Stimulated activated CD8-positive, alpha-beta memory T cell treated with anti-CD3 and anti-CD28 coated beads, Interleukin-2, amount 100 ng/mL, for 48 hours (primary cell): ENCODE measurements around the gene PDCD10.

ENCODE experiments used
- DNase-seq, 2 donors: peaks; one replicate each; pipeline ENCODE4 v3.0.0-alpha.2; 2020; ENCODE audit warnings: low read depth in 2 of 2

The PDCD10 gene

DNA sequence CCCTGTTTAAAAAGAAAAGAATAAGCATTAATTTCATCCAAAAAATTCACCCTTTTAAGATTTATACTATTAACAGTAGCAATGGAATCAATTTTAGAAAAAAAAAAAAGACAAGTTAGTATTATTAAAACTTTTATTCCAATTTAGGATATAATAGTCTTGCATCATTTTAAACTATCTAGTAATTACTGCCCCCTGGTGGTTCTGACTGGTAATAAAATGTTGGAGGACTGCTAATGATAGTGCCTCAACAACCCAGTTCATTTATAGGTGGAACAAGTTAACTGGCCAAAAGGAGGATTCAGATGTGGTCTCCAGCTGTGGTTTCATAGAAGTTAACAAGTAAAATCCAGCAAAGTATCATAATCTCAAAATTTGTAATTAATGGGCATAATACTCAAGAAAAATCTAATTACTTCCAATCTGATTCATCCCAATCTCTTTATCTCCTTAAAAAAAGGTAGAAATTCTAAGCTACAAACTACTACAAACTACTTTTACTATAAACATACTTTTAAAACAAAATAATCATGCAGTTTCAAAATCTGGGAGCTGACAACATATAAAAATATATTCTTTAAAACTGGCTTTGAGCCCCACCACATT is 50.2 kb downstream of the PDCD10 start:
- DNase-seq, result no peak

DNA sequence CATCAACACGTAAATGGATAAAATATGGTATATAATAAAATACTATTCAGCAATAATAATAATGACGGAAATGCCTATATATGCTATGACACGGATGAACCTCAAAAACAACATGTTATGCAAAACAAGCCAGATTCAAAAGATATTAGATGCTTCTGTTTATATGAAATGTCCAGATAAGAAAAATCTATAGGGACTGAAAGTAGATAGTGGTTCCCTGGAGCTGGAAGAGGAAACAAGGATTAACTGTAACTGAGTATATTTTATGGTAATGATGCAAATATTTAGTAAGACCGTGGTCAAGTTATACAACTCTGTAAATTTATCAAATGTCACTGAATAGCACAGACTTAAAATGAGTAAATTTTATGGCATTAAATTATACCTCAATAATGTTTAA is 55.2 kb downstream of the PDCD10 start:
- DNase-seq, result no peak

DNA sequence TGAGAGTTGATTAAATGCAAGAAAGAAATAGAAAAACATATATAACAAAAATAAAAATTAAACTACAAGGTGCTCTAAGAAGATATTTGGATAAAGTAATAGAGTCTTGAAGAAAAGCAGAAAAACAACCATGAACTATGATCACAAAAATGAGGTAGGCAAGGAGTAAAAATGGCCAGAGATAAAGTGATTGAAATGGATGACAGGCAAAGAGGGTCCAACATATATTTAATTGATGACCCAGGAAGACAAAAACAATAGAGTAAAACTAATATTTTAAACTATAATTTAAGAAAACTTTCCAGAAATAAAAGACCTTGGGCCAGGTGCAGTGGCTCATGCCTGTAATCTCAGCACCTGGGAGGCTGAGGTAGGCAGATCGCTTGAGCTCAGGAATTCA is 58.8 kb downstream of the PDCD10 start:
- DNase-seq, result no peak

DNA sequence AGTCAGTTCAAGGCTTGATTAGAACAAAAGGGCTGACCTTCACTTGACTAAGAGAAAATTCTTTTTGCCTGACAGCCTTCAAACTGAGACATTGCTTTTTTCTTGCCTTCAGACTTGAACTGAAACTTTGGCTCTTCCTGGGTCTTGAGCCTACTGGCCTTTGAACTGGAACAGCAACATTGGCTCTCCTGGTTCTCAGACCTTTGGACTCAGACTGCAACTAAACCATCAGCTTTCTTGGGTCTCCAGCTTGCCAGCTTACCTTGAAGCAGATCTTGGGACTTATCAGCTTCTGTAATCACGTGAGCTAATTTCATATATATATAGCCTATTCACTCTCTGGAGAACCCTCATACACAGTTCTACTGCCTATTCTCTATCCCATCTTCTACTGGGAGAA is 61.5 kb downstream of the PDCD10 start:
- no peak for DNase-seq

DNA sequence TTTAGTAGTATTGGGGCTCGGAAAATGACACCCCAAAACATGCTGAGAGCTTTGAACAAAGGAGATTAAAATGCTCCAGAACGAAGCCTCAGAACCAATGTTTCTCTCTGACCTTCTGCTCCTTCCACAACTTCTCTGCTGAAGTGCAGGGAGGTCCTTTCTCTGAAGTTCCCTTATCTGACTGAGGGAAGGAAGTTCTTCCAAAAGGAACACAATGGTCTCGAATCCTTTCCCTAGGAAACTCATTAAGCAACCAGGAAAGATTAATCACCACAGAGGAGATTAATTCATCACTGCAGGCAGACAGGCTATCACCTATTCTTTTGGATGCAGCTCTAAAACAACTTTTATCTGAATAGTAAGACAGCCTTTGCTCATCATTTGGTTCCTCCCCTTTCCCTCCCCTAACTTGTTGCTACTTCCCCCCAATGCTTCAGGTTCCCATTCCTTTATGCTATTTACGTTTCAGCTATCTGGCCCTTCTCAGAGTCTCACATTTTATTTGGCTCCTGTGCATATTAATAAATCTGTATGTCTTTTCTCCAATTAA is 62.7 kb downstream of the PDCD10 start:
- no peak for DNase-seq

DNA sequence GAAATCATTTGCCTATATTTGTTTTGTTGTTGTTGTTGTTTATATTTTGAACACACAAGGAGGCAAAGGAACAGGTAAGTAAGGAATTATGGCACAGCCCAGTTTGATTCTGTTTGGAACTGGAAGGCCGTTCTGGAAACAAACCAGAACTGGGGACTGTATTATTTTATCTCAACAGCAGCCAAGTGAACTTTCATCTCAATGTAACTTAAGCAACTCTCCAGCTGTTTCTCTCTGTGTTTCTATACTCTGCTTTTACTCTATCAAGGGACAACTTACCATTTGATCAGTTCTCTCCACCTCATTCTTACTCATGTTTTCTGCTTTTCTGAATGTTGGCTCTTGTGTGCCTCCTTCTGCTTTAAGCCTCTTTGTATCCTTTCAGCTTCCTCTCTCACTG is 65.0 kb downstream of the PDCD10 start:
- no peak for DNase-seq

DNA sequence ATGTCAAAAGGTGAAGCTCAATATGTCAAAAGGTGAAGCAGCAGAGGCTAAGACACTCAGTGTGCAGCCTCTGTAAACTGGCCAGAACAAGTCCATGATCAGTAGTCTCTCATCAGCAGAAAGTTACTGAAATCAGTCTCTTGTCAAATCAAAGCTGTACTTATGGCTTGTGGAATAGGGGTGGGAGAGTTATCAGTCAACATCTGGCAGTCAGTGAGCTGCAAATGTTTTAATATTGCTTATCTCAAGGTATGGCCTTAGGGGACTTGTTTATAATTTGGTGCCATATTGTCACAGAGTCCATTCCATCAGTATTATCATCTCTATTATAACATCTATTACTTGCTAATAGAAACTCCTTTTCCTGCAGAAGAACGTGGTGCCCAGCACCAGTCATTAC is 66.0 kb downstream of the PDCD10 start:
- DNase-seq, result no peak

DNA sequence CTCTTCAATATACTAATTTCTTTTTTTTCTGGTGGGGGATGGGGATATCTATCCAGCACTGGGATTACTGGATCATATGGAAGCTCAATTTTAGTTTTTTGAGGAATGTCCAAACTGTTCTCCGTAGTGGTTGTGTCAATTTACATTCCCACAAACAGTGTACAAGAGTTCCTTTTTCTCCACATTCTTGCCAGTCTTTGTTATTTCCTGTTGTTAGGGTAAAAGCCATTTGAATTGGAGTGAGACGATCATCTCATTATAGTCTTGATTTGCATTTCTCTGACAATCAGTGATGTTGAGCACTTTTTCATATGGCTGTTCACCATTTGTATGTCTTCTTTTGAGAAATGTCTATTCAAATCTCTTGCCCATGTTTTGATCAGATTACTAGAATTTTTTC is 68.1 kb downstream of the PDCD10 start:
- DNase-seq, result no peak

DNA sequence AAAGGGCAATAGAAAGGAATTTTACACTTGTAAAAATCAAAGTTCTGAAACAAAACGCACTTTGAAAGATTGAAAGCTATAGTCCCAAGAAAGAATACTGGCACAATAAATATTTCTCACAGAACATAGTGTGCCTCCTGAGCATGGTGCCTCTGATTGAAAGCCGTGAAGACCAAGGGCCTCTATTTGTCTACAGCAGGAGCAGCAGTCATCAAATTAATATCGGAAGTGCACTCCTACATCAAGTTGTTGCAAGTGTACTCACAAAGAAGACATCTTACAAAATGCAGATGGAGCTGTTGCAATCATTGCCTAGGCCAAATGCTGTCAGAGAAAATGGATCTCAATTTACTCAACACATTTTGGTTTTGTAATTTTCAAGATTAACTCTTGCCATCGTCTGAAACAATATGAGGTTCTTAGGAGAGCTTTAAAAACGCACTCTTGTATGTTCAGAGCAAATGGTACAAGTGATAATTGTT is 71.7 kb downstream of the PDCD10 start:
- no peak for DNase-seq

DNA sequence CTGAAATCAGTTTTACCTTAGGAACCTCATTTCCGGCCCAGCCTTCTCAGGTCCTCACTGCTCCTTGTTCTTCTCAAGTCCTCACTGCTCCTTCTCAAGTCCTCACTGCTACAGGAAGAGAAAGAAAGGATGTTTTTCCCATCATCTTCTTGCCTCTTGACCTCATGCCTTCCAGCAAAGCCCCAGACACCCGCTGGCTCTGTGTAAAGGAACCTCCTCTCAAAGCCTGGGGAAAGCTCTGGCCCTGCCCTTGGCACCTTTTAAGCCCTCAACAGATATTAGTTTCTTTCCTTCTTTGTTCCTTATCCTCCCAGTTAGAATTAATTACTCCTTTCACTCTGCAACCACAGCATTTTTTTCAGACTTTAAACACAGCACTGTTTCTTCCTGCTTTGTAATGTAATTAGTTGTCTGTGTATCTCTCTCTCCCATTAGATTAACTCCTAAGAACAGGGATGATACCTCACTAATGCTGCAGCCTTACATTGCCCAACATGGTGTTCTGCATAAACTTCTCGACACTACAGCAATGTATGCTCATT is 76.9 kb downstream of the PDCD10 start:
- DNase-seq, result no peak

DNA sequence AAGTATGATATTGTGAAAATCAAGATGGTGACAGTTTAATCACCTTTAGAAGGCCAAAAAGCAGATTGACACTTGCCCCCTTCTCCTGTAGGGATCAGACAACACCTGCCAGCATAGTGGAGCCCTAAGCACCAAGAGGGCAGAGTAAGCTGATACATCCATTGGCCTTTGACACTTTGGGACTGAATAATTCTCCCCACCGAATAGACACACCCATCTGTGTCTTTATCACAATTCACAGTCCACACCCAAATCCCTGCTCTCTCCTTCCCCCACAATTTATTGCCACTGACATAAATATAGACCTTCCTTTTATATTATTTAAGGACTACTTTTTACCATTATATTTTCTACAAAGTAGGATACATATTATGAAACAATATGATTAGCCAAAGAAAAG is 77.9 kb downstream of the PDCD10 start:
- DNase-seq, result no peak

DNA sequence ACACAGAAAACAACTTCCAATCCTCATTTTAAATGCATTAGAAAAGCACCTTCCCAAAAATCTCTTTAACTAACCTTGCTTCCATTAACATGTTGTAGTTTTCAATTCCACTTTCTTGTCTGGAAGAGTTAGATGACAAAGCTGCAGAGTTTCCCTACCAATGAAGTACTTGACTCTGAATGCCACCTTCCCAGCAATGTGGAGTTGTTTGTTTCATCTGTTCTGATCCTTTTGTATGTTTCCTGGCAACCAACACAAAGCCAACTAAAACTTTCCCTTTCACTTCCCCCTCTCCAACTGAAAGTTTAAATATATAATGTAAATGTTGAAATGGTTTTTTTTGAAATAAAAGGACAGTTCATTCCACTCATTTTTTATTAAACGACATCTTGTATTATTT is 80.9 kb downstream of the PDCD10 start, which contains the start of gene WDR49:
WDR49 (minus strand) TSS at position 183 of the 400 bp plus-strand sequence. CDS start 517 bp downstream, outside the sequence.
- no peak for DNase-seq

DNA sequence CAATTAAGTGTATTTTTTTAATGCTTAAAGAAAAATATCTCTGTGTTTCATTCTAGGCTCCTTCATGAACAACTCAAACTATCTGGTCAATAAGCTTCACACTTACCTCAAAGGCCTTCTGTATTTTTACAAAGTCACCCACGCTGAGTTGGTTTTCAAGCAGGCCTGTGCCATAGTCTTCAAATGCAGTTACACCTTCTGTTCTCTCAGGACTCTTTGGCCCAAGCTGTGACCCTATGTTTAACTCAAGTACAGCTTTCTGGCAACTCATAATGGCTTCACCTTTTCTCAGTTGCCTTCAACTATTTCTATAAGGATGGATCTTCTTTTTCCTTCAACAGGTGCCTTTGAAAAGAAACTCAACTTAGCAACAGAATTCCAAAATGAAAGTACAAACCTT is 81.5 kb downstream of the PDCD10 start:
- DNase-seq, result no peak

DNA sequence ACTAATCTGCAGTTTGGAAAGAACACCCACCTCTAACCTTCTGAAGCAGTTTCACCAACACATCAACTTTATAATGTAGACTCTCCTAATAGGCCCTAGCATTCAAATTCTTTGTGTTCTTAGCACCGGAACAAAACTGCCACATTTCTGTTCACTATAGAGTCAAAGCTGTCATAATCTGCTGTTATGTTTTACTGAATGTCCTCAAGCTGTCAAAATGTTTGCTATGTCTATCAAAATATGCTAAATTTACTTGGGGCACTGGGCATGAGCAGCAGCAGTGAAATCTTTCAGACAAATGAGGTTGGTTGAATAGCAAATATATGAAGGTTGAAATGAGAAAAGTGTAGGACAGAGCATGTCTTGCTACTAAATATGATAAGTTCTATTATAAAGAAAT is 82.9 kb downstream of the PDCD10 start:
- DNase-seq, result no peak

DNA sequence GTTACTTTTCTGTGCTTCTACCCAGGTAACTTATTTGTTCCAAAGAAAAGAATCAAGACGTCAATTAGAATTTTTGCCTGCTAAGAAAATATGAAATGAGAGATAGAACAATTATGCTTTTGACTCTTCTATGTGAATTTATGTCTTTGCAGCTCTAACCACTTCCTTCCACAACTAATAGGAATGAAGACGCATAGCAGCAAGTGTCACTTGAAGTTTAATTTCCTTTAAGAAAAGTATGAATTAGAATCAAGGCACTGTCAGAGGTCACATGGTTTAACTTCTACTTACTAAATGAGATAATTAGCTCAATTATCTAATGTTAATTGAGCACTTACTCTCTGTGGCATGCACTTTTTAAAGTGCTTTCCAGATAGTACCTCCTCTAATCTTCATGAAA is 84.2 kb downstream of the PDCD10 start:
- DNase-seq, result no peak

DNA sequence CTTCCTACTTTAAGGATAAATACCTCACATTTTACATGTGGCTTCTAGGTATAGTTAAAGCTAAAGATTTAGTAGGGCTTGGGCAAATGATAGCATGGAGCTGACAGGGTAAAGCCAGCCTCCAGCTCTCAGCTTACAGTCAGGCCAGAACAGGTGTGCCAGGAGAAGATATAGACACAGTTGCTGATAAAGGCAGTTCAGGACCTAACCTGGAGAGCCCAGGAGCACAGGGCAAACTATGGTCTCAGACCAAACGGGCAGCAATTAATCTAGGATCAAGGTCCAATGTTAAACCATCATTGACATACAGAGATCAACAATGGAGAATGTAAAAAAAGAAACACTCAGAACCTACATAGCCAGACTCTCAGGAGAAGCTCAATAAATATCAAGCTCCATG is 84.9 kb downstream of the PDCD10 start:
- DNase-seq, result no peak

DNA sequence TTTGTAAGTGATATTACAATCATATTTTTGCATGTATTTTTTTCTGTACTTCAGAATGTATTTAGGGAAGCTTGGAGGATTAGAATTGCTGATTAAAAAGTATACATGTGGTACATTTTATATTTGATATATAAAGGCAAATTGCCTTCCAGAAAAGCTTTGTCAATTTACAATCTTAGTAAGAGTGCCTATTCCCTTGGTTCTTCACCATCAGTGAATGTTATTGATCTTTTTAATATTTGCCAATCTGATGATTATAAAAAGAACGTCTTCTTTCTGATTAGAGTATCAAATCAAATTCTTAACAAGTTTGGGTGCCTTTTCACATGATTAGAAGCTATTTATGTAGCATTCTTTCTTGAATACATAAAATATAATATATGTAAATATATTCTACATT is 90.1 kb downstream of the PDCD10 start:
- no peak for DNase-seq
